HG03045 (cell line): ENCODE results near the gene SMIM15.
"Not testable (repeated sequence)": the region's sequence is repeated elsewhere in the genome, so short reads cannot be mapped to it uniquely, and the experiment has no call there.

Experiments
- ATAC-seq: cut with Tn5 transposase; IDR thresholded peaks from one replicate; pipeline ENCODE4 v1.9.1; 2021; ENCODE audit warnings: mild to moderate bottlenecking, moderate library complexity; ENCODE audit not compliant: unreplicated experiment

Gene SMIM15, protein sequence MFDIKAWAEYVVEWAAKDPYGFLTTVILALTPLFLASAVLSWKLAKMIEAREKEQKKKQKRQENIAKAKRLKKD

DNA sequence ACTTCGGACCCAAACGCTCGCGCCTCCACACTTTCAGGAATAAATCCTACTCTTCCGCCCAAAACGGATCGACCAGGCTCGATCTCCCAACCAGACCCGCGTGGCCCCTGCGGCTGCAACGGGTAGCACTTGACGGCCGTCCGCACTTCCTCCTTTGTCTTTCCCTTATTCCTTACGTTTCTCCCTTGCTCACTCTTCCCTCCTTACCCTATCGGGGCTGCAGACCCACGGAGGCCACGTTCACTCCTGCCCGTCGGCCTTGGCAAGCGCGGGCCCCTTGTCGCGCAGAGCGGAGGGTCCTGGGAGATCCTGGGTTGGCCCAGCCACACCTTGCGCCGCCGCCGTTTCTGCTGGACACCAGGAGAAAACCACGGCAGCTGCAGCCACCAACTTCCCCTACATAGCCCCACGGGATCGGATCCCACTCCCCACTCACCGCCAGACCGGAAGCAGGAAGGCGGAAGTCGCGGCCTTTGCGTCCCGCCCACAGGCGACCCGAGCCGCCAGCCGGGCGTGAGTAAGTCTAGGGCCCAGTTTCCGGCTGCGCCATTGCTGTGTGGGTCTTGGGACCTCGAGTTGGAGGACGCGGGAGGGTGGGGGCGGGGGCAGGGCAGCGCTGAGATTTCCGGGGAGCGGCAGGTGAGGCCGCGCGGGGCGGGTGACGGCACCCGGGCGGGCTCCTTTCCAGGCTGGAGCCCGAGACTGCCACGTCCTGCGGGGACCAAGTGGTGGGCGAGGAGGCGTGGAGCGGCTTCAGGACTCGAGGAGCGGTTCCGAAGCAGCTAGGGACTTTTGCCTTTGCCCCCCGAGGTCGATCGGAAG lies at the start of gene SMIM15:
Gene SMIM15 (minus strand): TSS at position 459 of the 822 bp plus-strand sequence. CDS start 2,297 bp downstream, outside the sequence.
- peak; percentile 99 for ATAC-seq

DNA sequence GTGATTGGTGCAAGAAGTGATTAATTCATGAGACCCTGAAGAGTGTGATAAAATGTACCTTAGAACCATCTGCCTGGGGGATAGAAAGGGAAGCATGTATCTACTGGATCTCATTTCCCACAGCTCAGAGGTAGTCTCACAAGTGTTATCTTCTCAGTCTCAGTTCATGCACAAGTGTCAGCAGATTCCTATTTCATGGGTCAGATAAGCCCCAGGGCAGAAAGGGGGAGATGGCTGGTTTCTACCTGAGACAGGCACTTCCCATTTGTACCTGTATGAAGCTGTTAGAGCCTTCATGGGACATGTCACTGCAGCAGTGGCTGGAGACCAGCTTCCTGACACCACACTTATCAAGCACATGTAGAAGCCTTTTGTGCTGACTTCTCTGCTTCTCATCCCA lies 45.6 kb upstream of the SMIM15 start:
- no peak for ATAC-seq

DNA sequence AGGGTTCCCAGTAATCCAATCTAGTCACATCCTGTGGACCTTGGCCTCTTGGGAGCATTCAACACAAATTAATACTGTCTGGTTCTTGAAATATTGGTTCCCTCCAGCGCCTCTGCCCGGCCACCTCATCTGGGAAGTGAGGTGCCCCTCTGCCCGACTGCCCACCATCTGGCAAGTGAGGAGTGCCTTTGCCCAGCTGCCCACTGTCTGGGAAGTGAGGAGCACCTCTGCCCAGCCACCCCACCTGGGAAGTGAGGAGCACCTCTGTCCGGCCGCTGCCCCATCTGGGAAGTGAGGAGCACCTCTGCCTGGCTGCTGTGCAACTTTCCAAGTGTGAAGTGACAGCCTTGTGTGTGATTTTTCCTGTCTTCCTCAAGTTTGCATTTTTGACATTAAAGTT lies 42.7 kb upstream of the SMIM15 start:
- ATAC-seq = no peak

DNA sequence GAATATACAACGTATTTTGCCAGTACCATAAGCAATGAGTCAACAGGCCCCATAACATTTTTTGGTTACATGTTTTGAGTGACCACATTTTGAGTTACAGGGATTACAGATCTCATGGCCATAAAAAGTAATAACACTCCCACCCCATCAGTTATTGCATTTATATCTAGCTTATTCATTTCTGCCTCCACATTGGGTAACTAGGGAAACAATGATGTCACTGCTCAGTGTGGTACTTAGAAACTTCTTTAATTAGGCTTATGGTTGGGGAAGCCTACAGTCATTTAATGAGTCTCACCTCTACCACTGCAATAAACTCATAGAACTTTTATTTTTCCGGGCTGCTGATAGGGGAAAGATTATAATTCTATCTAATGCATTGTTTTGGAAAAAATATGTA lies 39.9 kb upstream of the SMIM15 start:
- ATAC-seq = no peak

DNA sequence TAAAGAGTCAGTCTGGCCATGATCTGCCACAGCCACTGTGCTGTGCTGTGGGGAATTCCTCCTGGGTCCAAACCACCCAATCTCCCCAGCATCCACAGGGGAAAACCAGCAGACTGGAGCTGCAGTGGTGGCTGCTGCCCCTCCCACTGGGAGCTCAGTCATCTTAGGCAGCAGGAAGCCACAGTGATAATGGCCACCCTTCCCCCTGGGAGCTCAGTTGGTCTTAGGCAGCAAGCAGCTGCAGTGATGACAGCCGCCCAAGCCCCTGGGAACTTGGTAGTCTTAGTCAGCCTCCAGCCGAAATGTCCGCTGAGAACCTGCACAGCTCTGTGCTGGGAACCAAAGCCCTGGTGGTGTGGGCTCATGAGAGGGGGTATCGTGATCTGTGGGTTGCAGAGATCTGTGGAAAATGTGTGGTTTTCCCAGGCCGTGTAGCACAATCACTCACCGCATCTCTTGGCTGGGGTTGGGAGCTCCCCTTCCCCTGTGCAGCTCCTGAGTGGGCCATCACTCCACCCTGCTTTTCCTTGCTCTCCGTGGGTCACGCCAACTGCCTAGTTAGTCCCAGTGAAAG lies 38.4 kb upstream of the SMIM15 start:
- ATAC-seq = peak; percentile 50

DNA sequence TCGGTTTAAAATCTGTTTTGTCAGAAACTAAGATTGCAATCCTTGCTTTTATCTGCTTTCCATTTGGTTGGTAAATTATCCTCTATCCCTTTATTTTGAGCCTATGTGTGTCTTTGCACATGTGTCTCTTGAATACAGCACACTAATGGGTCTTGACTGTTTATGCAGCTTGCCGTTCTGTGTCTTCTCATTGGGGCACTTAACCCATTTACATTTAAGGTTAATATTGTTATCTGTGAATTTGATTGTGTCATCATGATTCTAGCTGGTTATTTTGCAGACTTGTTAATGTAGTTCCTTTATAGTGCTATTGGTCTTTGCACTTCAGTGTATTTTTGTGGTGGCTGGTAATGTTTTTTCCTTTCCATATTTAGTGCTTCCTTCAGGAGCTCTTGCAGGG lies 36.3 kb upstream of the SMIM15 start:
- no peak for ATAC-seq

DNA sequence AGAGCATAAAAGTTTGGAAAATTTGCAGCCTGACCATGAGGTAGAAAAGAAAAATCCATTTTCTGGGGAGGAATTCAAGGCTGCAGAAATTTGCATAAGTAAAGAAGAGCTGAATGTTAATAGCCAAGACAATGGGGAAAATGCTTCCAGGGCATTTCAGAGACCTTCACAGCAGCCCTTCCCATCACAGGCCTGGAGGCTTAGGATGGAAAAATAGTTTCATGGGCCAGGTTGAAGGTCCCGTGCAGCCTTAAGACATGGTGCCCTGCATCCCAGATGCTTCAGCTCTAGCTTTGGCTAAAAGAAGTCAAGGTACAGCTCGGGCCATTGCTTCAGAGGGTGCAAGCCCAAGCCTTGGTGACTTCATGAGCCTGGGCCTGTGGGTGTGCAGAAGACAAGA lies 25.6 kb upstream of the SMIM15 start:
- ATAC-seq = not testable (repeated sequence)

DNA sequence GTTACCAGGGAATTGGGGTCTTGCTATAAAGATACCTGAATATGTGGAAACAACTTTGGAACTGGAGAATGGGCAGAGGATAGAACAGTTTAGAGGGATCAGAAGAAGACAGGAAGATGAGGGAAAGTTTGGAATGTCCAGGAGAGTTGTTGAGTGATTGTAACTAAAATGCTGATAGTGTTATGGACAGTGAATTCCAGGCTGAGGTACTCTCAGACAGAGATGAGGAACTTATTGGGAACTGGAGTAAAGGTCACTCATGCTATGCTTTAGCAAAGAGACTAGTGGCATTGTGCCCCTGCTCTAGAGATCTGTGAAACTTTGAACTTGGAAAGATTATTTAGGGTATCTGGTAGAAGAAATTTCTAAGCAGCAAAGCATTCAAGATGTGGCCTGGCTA lies 25.1 kb upstream of the SMIM15 start:
- ATAC-seq = not testable (repeated sequence)

DNA sequence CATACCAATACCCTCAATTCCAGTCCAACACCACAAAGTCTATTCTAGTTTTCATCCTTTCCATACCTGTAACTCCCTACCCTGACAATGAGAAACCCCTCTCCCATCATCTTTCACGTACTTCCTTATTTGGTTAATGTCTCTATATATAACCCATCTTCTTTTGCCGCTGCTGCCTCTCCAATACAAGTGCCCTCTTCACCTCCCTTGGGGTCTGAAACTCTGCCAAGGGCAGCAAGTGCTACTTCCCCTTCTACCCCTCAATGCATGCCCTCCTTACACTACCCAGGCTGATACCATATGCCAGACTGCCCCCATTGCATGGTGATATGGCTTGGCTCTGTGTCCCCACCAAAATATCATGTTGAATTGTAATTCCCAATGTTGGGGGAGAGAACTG lies 24.4 kb upstream of the SMIM15 start:
- no peak for ATAC-seq

DNA sequence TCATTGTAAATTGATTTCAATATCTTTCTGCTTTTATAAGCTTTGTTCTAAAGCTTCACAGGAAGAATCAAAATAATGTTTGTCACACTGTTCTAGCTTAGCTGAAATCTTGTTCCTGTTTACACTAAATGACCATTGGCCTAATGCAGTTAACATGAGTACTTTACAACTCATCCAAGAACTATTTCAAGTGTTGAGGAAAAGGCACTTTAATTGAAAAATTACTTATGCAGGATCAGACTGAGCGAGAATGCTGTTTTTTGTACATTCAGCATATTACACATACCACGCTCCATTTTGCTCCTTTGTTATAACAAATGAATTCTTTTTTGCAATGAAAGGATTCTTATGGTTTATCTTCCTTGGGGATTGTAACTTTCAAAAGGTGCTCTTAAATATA lies 22.4 kb upstream of the SMIM15 start:
- ATAC-seq = no peak

DNA sequence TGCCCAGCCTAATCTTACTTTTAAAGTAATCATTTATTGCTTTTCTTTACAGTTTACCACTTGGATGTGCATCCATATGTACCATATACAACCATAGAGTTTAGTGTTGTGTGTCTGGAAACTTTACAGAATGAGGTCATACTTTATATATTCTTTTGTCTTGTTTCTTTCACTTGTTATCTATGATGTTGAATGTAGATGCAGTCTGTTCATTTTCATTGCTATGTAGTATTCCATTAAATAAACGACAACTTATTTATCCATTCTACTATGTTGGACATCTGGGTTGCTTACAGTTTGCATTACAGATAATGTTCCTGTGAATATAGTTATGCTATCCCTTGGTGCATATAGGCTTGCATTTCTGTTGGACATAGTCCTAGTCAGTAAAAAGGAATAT lies 21.3 kb upstream of the SMIM15 start:
- ATAC-seq = no peak

DNA sequence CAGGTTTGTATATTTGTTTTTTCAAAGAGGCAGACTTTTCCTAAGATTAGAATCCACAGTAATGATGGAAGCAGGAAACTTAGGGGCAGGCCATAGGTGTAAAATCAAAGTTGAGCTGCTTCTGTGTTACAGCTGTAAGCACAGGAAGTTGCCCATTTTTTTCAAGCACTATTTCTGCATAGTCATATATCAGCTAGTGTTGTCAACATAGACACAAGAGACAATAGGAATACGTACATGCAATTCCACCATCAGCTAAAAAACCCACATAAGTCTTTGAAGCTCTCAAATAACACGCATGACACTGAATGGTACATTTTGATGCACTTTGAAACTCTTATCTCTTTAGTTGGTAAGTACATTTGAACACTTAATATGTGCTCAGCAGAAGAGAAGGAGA lies 20.2 kb upstream of the SMIM15 start:
- ATAC-seq = no peak

DNA sequence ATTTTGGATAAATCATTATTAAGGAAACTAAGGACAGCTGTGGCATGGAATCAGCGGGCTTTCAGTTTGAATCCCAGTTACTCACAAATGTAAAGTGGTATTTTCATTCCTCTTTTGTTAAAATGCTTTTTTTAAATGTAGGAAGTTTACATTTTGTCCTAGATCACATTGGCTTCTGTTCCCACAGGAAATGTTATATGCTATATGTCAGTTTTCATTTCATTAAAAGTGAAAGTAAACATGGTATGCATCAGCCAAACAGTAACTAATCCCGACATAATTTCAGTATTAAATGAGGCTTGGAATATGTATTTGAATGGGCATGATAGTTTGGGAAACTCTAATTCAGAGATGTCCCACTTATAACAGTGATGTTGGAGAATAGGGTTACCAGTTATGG lies 18.6 kb upstream of the SMIM15 start:
- no peak for ATAC-seq

DNA sequence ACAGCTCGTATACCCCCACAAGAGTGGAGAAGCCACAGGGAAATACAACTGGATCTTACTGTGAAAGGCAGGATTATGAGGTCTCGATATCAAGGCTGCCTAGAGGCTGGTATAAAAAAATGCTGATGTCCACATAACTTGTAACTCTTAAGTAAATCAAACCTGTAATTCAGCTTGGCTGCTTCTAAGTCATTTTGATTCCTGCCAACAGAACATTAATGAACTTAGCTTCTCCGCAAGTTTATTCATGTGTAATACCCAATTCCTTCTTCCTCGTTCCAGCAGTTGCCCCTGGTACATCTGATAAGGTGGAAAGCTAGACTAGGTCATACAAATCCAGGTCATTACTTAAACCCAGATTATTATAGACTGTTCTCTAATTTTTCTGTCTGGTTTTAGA lies 16.4 kb upstream of the SMIM15 start:
- no peak for ATAC-seq

DNA sequence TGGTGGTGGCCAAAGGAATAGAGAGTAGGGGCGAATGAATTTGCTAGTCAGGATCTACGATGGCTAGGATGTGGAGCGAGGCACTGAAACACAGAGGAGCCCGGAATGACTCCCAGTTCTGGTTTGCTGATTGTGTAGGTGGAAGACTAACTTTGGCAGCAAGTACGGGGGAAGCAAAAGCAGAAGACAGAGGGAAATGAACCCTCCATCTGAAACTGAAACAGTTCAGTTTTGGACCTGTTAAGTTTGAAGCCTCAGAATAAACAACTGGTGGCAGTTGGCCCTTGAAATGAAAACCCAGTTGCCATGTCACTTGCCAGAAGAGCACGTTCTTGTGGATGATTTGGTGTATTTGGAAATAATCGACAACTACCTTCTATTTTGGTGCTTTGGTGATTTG lies 15.4 kb upstream of the SMIM15 start:
- ATAC-seq = peak; percentile 78

DNA sequence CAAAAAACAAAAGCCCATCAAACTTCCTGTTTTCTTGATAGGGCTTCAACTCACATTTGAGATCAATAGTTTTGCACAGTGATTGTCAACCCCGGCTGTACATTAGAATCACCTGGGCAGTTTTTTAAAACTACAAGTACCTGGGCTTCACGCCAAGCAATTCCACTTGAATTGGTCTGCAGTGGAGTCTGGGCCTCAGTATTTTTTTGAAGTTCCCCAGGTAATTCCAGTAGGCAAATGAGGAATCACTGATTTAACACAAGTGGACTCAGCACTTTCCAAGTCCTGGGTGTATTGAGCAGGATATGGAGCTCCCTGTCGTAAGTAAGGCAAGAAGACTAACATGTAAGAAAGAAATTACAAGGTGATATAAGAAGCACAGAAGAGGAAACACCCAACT lies 14.8 kb upstream of the SMIM15 start:
- no peak for ATAC-seq

DNA sequence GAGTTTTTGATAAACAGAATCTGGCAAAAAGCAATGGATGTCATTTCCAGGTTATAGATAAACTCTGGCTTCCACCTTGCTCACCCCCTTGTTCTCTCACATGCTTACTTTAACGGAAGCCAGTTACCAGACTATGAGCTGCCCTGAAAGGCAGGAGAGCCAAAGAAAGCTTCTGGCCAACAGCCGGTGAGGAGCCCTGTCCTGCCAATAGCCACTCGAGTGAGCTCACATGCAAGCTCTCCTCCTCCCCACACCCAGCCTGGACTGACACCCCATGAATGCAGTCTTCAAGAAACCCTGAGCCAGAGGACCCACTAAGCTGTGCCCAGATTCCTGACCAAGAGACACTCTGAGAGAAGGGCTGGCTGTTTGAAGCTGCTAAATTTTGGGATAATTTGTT lies 14.4 kb upstream of the SMIM15 start:
- ATAC-seq = no peak

DNA sequence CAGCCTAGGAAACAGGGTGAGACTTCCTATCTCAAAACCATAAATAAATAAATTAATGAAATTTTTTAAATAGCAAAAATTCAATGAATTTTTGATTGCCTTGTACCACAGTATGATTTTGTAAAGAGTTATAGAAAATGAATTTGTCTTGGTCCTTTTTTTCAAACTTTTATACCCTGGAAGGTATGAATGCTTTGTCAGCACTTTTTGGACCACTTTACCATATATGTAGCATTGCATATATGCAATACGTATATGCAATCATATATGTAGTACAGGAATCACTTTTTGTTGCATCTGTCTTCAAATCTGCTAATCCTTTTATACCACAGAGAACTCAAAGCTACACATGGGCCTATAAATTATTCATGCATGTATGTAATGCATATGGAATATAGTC lies 9.2 kb upstream of the SMIM15 start:
- ATAC-seq = no peak

DNA sequence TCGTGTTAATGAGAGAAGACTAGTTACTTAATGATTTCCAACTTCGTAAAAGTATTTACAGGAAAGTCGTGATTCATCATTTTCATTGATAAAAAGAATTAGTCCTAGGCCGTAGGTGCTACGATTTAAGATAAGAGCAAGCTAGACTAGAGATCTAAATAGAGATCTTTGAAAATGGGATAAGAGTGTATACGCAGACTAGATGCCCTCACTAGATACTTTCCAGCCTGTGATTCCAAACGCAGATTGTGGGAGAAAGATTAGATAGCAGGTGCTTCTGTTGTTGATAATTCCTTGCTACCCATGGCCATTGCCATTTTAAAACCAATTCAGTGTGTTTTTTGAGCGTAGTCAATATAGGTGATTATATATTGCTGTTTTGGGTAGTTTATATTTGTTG lies 6.7 kb upstream of the SMIM15 start:
- ATAC-seq = no peak

DNA sequence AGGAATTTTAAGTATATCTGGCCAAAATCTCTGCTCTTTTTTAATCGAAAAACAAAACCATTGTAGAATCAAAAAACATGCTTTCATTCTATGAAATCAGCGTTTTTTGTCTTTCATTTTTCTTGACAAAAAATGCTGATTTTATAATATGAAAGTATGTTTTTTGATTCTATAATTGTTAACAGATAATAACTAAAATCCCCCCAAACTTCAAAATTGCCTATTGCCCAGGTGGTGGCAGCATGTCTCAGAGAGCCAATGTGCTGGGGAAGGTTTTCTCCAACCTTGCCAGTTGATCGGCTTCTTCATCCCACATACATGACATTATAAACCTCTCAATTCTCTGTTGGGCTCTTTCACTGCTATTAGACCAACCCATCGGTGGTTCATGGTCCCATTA lies 5.1 kb upstream of the SMIM15 start:
- ATAC-seq = no peak

DNA sequence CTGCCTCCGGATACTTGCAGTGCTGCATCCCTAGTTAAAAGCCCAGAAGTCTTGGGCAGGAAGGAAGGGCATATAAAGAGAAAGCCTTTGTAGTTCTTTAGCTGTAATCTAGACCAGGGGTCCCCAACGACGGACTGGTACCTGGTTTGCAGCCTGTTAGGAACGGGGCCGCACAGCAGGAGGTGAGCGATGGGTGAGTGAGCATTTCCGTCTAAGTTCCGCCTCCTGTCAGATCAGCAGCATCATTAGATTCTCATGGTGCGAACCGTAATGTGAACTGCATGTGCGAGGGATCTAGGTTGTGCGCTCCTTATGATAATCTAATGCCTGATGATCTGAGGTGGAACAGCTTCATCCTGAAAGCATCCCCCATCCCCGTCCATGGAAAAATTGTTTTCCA lies 1.6 kb upstream of the SMIM15 start:
- no peak for ATAC-seq

DNA sequence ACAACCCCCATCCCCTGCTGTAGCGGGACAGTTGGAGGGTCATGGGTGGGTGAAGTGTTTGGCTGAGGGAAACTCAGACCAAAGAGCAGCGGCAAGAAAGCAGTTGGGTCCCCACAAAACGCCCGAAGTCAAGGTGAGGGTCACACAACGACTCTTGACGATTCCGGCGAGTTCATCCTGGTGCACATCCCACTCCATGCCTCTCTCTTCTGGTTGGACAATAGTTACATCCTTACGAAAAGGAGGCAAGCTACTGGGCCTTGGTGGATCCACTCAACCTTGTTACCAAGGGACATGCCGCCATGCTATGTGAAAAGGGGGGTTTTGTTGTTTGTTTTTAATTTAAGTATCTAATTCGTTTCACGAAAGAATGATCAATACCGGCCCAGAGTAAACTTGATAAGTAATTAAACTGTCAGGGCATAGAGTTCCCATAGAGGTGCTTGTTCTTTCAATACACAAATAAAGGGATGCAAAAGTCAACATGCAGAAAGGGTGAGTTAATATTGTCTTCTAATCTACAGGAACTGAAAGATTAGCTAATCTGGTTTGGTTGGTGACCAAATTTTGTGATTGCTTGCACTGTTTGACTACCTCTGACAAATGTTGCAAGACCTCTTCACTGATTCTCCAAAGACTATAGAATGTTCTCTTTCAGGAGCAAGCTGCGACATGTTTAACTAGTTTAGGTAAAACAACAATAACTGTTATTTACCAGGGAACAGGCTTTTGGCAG lies 732 bp upstream of the SMIM15 start:
- no peak for ATAC-seq
